GM12873 (cell line): Measurements from ENCODE around the gene GCC1.

Experiments
- TF ChIP-seq, protein P1 (sequence below): IDR thresholded peaks from 2 replicates; pipeline ENCODE4 v1.5.1; 2012; ENCODE audit warnings: low read depth, mild to moderate bottlenecking, moderate library complexity, low read length, control low read depth; ENCODE audit not compliant: insufficient read depth; ENCODE audit errors: missing control alignments

GCC1 gene

DNA sequence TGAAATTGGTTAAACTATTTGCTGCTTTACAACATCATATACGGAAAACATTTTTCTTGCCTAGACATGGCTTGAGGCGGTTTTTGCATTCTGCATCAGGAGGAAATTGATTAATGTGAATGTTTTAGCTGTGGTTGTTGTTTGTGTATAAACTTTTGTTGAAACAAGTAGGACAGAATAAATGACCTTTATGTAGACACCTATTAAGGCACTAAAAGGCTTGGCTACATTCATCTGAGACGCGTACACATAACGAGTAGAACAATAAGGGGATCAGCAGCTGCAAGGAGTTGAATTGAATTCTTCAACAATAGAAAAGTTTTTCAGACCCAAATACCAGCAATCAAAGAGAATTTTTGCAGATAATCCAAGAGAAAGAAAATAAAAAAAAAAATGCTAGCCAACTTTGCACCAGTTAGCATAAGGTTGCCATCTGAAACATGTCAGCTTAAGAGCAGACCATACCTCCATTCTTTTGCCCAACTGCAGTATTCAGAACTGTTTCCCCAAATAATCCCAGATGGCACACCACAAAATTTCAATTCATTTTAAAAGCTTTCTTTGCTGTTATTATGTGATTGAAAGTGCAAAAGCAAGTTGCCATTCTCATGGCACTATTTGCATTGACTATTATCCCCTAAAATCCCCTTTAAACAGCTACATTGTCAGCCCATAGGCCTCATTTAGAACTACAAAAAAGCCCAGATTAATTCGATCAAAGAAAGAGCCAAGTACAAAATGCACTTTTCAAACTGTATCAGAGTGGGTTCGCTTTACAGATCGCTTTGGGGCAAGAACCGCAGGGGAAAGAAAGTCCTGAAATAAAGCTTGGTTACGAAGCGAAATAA lies 49.6 kb downstream of the GCC1 start:
- TF ChIP-seq, protein P1, sequence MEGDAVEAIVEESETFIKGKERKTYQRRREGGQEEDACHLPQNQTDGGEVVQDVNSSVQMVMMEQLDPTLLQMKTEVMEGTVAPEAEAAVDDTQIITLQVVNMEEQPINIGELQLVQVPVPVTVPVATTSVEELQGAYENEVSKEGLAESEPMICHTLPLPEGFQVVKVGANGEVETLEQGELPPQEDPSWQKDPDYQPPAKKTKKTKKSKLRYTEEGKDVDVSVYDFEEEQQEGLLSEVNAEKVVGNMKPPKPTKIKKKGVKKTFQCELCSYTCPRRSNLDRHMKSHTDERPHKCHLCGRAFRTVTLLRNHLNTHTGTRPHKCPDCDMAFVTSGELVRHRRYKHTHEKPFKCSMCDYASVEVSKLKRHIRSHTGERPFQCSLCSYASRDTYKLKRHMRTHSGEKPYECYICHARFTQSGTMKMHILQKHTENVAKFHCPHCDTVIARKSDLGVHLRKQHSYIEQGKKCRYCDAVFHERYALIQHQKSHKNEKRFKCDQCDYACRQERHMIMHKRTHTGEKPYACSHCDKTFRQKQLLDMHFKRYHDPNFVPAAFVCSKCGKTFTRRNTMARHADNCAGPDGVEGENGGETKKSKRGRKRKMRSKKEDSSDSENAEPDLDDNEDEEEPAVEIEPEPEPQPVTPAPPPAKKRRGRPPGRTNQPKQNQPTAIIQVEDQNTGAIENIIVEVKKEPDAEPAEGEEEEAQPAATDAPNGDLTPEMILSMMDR: no peak

DNA sequence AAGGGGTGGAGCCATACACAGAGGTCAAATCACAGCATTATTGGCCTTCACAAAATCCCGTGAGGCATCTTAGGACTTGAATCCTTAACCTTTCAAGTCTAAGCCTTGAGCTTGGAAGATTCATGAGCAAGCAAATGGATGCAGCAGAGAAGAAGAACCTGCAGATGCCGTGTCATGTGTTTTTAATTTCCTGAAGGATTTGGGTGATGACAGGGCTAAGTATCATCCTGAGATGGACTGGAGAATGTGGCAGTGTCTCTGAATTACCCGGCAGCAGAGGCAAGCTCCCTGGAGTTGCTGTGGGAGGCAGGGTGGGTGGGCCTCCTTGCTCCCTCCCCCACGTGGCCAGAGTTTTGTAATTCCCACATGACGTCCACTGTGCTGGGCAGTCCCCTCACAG lies 50.8 kb downstream of the GCC1 start:
- TF ChIP-seq, protein P1: no peak

DNA sequence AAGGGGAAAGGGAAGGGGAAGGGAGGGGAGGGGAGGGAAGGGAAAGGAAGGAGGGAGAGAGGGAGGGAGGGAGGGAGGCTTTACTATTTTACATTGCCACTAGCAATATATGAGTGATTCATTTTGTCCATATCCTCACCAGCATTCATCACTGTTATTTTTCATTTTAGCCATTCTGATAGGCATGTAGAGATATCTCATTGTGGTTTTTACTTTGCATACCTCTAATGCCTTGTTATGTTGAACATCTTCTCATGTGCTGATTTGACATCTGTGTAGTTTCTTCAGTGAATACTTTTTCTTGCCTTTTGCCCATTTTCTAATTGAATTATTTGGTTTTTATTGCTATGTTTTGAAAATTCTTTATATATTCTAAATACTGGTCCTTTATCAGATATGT lies 52.7 kb downstream of the GCC1 start:
- TF ChIP-seq, protein P1: no peak

DNA sequence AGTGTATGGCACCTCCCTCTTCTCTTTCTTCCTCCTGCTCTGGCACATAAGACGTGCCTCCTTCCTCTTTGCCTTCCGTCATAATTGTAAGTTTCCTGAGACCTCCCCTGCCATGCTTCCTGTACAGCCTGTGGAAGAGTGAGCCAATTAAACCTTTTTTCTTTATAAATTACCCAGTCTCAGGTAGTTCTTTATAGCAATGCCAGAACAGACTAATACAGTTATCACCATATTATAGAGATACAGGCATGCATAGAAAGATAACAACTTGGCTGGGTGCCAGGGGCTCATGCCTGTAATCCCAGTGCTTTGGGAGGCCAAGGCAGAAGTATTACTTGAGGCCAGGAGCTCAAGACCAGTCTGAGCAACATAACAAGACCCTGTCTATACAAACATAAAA lies 53.2 kb downstream of the GCC1 start:
- TF ChIP-seq, protein P1: no peak
